ENCODE measurements around the gene TMEM132D. TPM values are rescaled to one million over a fixed set of nuclear protein-coding genes. Genes with fewer than 3 reads are reported as not detected.

TMEM132D gene
- polyA plus RNA-seq, 1 experiment, result not detected

- no peaks in the 10 kb centered on the region for H3K27me3 ChIP-seq (ENCODE audit: control insufficient read depth, insufficient read depth, low read length)
- ChIA-PET POLR2A (no interaction called here), CTCF (no interaction called here)
- H3K27ac ChIP-seq (ENCODE audit: low read depth, low read length), result no peak overlapping the region
- no peak for TF ChIP-seq CTCF (IDR thresholded peaks at IDR 0.05; ENCODE audit: low read depth, low read length)
- peaks cover 45% of the 10 kb centered on the region for H3K9me3 ChIP-seq (ENCODE audit: control insufficient read depth, insufficient read depth, low read length)
- no peak for DNase-seq (ENCODE audit: low read depth, low spot score)
- no peak overlapping the region for H3K4me3 ChIP-seq (ENCODE audit: low read depth, low read length)
Measured at GRCh38 chr12:129868575-129868974, 35.2 kb downstream of the TMEM132D start.

- no peak for DNase-seq (ENCODE audit: low read depth, low spot score)
- no peak for TF ChIP-seq CTCF (IDR thresholded peaks at IDR 0.05; ENCODE audit: low read depth, low read length)
- no peaks in the 10 kb centered on the region for H3K27me3 ChIP-seq (ENCODE audit: control insufficient read depth, insufficient read depth, low read length)
- no peak overlapping the region for H3K27ac ChIP-seq (ENCODE audit: low read depth, low read length)
- H3K4me3 ChIP-seq (ENCODE audit: low read depth, low read length), result no peak overlapping the region
- CTCF ChIA-PET, result no interaction called here
- POLR2A ChIA-PET, result no interaction called here
- H3K9me3 ChIP-seq (ENCODE audit: control insufficient read depth, insufficient read depth, low read length), result peaks cover 46% of the 10 kb centered on the region
Measured at GRCh38 chr12:129863938-129864337, 39.9 kb downstream of the TMEM132D start.

GRCh38 chr12:129862561-129863175 lies 41.2 kb downstream of the TMEM132D start:
- POLR2A ChIA-PET, result no interaction called here
- Histone ChIP-seq H3K27me3 (ENCODE audit: control insufficient read depth, insufficient read depth, low read length) (no peaks in the 10 kb centered on the region), H3K4me3 (ENCODE audit: low read depth, low read length) (no peak overlapping the region), H3K9me3 (ENCODE audit: control insufficient read depth, insufficient read depth, low read length) (peaks cover 45% of the 10 kb centered on the region), H3K27ac (ENCODE audit: low read depth, low read length) (no peak overlapping the region)
- CTCF ChIA-PET, result no interaction called here
- no peak for DNase-seq (ENCODE audit: low read depth, low spot score)
- TF ChIP-seq CTCF (IDR thresholded peaks at IDR 0.05; ENCODE audit: low read depth, low read length), result no peak

- POLR2A ChIA-PET, result no interaction called here
- CTCF ChIA-PET, result no interaction called here
- no peak overlapping the region for H3K4me3 ChIP-seq (ENCODE audit: low read depth, low read length)
- H3K9me3 ChIP-seq (ENCODE audit: control insufficient read depth, insufficient read depth, low read length), result peaks cover 43% of the 10 kb centered on the region
- TF ChIP-seq CTCF (IDR thresholded peaks at IDR 0.05; ENCODE audit: low read depth, low read length), result no peak
- no peak for DNase-seq (ENCODE audit: low read depth, low spot score)
- no peak overlapping the region for H3K27ac ChIP-seq (ENCODE audit: low read depth, low read length)
- H3K27me3 ChIP-seq (ENCODE audit: control insufficient read depth, insufficient read depth, low read length), result no peaks in the 10 kb centered on the region
Measured at GRCh38 chr12:129861951-129862350, 41.9 kb downstream of the TMEM132D start.

- CTCF ChIA-PET, result no interaction called here
- Histone ChIP-seq H3K4me3 (ENCODE audit: low read depth, low read length) (no peak overlapping the region), H3K27me3 (ENCODE audit: control insufficient read depth, insufficient read depth, low read length) (no peaks in the 10 kb centered on the region), H3K27ac (ENCODE audit: low read depth, low read length) (no peak overlapping the region), H3K9me3 (ENCODE audit: control insufficient read depth, insufficient read depth, low read length) (peaks cover 43% of the 10 kb centered on the region)
- DNase-seq (ENCODE audit: low read depth, low spot score), result no peak
- POLR2A ChIA-PET, result no interaction called here
- TF ChIP-seq CTCF (IDR thresholded peaks at IDR 0.05; ENCODE audit: low read depth, low read length), result no peak
Measured at GRCh38 chr12:129854591-129854990, 49.2 kb downstream of the TMEM132D start.

Measured in AG04450 (cell line).